SK-N-SH treated with all-trans-retinoic acid at 6 μM for 48 hours (cell line): Measurements from ENCODE around the gene FXYD2.

ENCODE experiments used
- ATAC-seq: fragments of 200-7000 bp; cut with Tn5 transposase; 3 replicates; pipeline ENCODE4 v1.9.1; 2020; ENCODE audit warnings: mild to moderate bottlenecking, moderate library complexity
- ARNTL ChIP-seq: fragments of 450-650 bp; formaldehyde crosslinking; IDR thresholded peaks from 2 replicates; pipeline ENCODE4 v1.5.0; 2020; ENCODE audit warnings: low read depth, mild to moderate bottlenecking, moderate library complexity, borderline replicate concordance
- BACH2 ChIP-seq: fragments of 250-450 bp; sonication (Bioruptor Pico); IDR thresholded peaks from 2 replicates; pipeline ENCODE4 v1.9.0; 2021; ENCODE audit warnings: mild to moderate bottlenecking, borderline replicate concordance
- CSDC2 ChIP-seq: fragments of 250-450 bp; sonication (Bioruptor Pico); IDR thresholded peaks from 2 replicates; pipeline ENCODE4 v1.5.0; 2020; ENCODE audit warnings: mild to moderate bottlenecking, moderate library complexity
- ESRRG ChIP-seq: fragments of 250-450 bp; sonication (Bioruptor Pico); IDR thresholded peaks from 2 replicates; pipeline ENCODE4 v1.6.1; 2021; ENCODE audit warnings: mild to moderate bottlenecking
- GLIS3 ChIP-seq: fragments of 250-450 bp; sonication (Bioruptor Pico); IDR thresholded peaks from 2 replicates; pipeline ENCODE4 v1.5.0; 2020; ENCODE audit warnings: mild to moderate bottlenecking, moderate library complexity
- ISL1 ChIP-seq: fragments of 250-450 bp; sonication (Bioruptor Pico); IDR thresholded peaks from 2 replicates; pipeline ENCODE4 v2.1.2; 2022; ENCODE audit warnings: mild to moderate bottlenecking, moderate library complexity
- PPARA ChIP-seq: fragments of 250-450 bp; sonication (Bioruptor Pico); IDR thresholded peaks from 2 replicates; pipeline ENCODE4 v1.5.0; 2020; ENCODE audit warnings: mild to moderate bottlenecking, borderline replicate concordance
- RARB ChIP-seq: fragments of 250-450 bp; sonication (Bioruptor Pico); IDR thresholded peaks from 2 replicates; pipeline ENCODE4 v1.8.0; 2021; ENCODE audit warnings: mild to moderate bottlenecking, moderate library complexity
- SNAI2 ChIP-seq: fragments of 250-450 bp; sonication (Bioruptor Pico); IDR thresholded peaks from 2 replicates; pipeline ENCODE4 v1.5.0; 2020; ENCODE audit warnings: mild to moderate bottlenecking, moderate library complexity
- TCF4 ChIP-seq: fragments of 250-450 bp; sonication (Bioruptor Pico); IDR thresholded peaks from 2 replicates; pipeline ENCODE4 v1.8.0; 2021; ENCODE audit warnings: mild to moderate bottlenecking, moderate library complexity, borderline replicate concordance
- TOX ChIP-seq: fragments of 250-450 bp; sonication (Bioruptor Pico); IDR thresholded peaks from 2 replicates; pipeline ENCODE4 v1.8.0; 2021; ENCODE audit warnings: mild to moderate bottlenecking, moderate library complexity, borderline replicate concordance
- ZC3H10 ChIP-seq: fragments of 250-450 bp; sonication (Bioruptor Pico); IDR thresholded peaks from 2 replicates; pipeline ENCODE4 v1.5.1; 2021; ENCODE audit warnings: mild to moderate bottlenecking, moderate library complexity
- ZFP3 ChIP-seq: fragments of 250-450 bp; sonication (Bioruptor Pico); IDR thresholded peaks from 2 replicates; pipeline ENCODE4 v1.5.0; 2020; ENCODE audit warnings: mild to moderate bottlenecking, moderate library complexity
- ZFP30 ChIP-seq: fragments of 450-650 bp; formaldehyde crosslinking; IDR thresholded peaks from 2 replicates; pipeline ENCODE4 v1.5.0; 2022; ENCODE audit warnings: mild to moderate bottlenecking, moderate library complexity
- ZNF8 ChIP-seq: fragments of 450-650 bp; formaldehyde crosslinking; IDR thresholded peaks from 2 replicates; pipeline ENCODE4 v1.5.0; 2020; ENCODE audit warnings: mild to moderate bottlenecking, moderate library complexity
- TF ChIP-seq, protein P1 (sequence below): fragments of 250-450 bp; sonication (Bioruptor Pico); IDR thresholded peaks from 2 replicates; pipeline ENCODE4 v1.5.1; 2021; ENCODE audit warnings: mild to moderate bottlenecking, moderate library complexity
- TF ChIP-seq, protein P2 (sequence below): fragments of 250-450 bp; sonication (Bioruptor Pico); IDR thresholded peaks from 2 replicates; pipeline ENCODE4 v1.8.0; 2020; ENCODE audit warnings: mild to moderate bottlenecking, moderate library complexity, borderline replicate concordance
- TF ChIP-seq, protein P3 (sequence below): fragments of 250-450 bp; sonication (Bioruptor Pico); IDR thresholded peaks from 2 replicates; pipeline ENCODE4 v1.5.0; 2020; ENCODE audit warnings: mild to moderate bottlenecking, moderate library complexity
- TF ChIP-seq, protein P4 (sequence below): fragments of 250-450 bp; sonication (Bioruptor Pico); IDR thresholded peaks from 2 replicates; pipeline ENCODE4 v1.8.0; 2021; ENCODE audit warnings: low read depth, mild to moderate bottlenecking, moderate library complexity, borderline replicate concordance
- TF ChIP-seq, protein P5 (sequence below): fragments of 250-450 bp; sonication (Bioruptor Pico); IDR thresholded peaks from 2 replicates; pipeline ENCODE4 v1.5.1; 2020; ENCODE audit warnings: low read depth, mild to moderate bottlenecking, moderate library complexity

Gene FXYD2

DNA sequence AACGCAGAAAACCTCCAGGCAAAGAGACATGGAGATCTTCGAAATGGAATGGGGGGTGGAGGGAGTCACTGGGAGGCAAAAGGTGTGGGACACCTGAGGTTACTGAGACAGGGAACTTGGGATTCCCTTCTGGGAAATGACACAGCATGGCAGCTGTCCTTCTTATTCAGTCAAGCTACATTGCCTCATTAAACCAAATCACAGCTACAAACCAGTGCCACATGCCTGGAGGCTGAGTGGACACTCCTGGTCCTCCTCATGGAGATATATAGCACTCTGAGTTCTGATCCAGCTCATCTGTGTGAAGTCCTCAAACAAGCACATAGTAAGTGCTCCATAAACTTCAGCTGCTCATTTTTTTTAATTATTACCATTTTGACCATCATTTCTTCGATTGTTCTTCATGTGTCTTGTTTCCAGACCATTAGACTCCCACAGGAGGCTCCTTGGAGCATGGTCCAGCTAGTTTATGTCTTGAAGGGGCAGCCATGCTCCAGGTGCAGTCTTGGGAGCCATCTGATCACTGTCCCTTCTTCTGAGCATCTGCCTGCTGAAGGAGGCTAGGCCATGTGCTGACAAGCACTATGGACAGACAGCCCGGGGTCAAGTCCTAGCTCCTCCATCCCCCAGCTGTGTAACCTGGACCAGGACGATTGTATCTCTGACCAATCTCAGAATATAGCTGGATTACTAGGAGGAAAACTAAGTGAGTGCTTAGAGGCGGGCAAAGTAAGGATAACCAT, 9.7 kb upstream of the FXYD2 start (continued):
- no peak for TF ChIP-seq SNAI2
- TF ChIP-seq PPARA = no peak
- no peak for TF ChIP-seq ESRRG (CRISPR knock-in tag)
- no peak for TF ChIP-seq ARNTL (CRISPR knock-in tag)
- no peak for TF ChIP-seq BACH2 (CRISPR knock-in tag)
- TF ChIP-seq GLIS3 (CRISPR knock-in tag) = no peak
- no peak for TF ChIP-seq ZFP3 (CRISPR knock-in tag)
- no peak for TF ChIP-seq CSDC2 (CRISPR knock-in tag)
- TF ChIP-seq, all 23 proteins: peak for 0

DNA sequence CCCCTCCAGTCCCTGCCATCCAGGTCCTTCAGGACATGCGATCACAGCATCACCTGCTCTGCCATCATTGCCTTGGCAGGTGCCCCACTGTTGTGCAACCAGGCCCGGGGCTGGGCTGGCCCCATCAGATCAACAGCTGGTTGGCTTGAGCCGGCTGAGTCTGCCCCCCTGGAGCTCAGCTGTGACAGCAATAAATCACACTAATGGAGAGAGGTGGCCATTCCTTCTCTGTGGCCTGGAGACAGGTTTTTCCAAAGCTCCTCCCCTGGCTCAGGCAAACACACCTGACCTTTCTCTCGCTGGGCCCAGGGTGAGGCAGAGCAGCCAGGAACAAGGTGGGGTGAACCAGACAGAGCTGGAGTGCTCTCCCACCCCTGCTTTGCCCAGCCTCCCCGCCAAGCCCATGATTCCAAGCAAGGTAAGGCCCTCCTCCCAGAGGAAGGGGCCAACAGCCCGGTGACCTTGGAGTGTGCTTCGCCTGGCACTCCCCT, 8.9 kb upstream of the FXYD2 start:
- ATAC-seq = no peak
- no peak for TF ChIP-seq RARB (CRISPR knock-in tag)
- TF ChIP-seq PPARA = no peak
- no peak for TF ChIP-seq ESRRG (CRISPR knock-in tag)
- TF ChIP-seq, protein P1, sequence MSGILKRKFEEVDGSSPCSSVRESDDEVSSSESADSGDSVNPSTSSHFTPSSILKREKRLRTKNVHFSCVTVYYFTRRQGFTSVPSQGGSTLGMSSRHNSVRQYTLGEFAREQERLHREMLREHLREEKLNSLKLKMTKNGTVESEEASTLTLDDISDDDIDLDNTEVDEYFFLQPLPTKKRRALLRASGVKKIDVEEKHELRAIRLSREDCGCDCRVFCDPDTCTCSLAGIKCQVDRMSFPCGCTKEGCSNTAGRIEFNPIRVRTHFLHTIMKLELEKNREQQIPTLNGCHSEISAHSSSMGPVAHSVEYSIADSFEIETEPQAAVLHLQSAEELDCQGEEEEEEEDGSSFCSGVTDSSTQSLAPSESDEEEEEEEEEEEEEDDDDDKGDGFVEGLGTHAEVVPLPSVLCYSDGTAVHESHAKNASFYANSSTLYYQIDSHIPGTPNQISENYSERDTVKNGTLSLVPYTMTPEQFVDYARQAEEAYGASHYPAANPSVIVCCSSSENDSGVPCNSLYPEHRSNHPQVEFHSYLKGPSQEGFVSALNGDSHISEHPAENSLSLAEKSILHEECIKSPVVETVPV (CRISPR knock-in tag) = no peak
- no peak for TF ChIP-seq ZNF8 (CRISPR knock-in tag)
- TF ChIP-seq ZC3H10 (CRISPR knock-in tag) = no peak
- no peak for TF ChIP-seq ARNTL (CRISPR knock-in tag)

DNA sequence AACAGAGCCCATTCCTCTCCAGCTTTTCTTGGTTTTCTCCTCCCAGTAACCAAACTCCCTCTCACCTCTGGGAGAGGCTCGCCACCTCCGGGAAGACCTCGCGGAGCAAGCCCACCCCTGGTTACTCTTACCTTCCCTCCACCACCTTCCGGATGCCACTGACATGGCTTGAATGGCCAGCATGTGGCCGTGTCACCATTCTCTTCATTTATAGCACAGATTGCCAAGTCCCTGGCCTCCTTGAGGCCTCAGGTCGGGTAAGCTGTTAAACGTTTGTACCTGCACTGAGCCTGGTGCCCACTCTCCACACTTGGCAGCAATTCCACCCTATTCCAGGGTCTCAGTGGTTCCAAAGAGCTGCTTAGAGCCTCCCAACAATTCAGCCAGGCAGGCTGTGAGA, 8.0 kb upstream of the FXYD2 start:
- no peak for ATAC-seq
- TF ChIP-seq, protein P2, sequence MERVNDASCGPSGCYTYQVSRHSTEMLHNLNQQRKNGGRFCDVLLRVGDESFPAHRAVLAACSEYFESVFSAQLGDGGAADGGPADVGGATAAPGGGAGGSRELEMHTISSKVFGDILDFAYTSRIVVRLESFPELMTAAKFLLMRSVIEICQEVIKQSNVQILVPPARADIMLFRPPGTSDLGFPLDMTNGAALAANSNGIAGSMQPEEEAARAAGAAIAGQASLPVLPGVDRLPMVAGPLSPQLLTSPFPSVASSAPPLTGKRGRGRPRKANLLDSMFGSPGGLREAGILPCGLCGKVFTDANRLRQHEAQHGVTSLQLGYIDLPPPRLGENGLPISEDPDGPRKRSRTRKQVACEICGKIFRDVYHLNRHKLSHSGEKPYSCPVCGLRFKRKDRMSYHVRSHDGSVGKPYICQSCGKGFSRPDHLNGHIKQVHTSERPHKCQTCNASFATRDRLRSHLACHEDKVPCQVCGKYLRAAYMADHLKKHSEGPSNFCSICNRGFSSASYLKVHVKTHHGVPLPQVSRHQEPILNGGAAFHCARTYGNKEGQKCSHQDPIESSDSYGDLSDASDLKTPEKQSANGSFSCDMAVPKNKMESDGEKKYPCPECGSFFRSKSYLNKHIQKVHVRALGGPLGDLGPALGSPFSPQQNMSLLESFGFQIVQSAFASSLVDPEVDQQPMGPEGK = no peak
- TF ChIP-seq PPARA = no peak
- no peak for TF ChIP-seq ZFP30 (CRISPR knock-in tag)
- TF ChIP-seq TOX (CRISPR knock-in tag) = no peak
- TF ChIP-seq SNAI2 = no peak
- TF ChIP-seq, protein P3, sequence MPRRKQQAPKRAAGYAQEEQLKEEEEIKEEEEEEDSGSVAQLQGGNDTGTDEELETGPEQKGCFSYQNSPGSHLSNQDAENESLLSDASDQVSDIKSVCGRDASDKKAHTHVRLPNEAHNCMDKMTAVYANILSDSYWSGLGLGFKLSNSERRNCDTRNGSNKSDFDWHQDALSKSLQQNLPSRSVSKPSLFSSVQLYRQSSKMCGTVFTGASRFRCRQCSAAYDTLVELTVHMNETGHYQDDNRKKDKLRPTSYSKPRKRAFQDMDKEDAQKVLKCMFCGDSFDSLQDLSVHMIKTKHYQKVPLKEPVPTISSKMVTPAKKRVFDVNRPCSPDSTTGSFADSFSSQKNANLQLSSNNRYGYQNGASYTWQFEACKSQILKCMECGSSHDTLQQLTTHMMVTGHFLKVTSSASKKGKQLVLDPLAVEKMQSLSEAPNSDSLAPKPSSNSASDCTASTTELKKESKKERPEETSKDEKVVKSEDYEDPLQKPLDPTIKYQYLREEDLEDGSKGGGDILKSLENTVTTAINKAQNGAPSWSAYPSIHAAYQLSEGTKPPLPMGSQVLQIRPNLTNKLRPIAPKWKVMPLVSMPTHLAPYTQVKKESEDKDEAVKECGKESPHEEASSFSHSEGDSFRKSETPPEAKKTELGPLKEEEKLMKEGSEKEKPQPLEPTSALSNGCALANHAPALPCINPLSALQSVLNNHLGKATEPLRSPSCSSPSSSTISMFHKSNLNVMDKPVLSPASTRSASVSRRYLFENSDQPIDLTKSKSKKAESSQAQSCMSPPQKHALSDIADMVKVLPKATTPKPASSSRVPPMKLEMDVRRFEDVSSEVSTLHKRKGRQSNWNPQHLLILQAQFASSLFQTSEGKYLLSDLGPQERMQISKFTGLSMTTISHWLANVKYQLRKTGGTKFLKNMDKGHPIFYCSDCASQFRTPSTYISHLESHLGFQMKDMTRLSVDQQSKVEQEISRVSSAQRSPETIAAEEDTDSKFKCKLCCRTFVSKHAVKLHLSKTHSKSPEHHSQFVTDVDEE (CRISPR knock-in tag) = no peak
- no peak for TF ChIP-seq TCF4 (CRISPR knock-in tag)
- TF ChIP-seq, protein P4, sequence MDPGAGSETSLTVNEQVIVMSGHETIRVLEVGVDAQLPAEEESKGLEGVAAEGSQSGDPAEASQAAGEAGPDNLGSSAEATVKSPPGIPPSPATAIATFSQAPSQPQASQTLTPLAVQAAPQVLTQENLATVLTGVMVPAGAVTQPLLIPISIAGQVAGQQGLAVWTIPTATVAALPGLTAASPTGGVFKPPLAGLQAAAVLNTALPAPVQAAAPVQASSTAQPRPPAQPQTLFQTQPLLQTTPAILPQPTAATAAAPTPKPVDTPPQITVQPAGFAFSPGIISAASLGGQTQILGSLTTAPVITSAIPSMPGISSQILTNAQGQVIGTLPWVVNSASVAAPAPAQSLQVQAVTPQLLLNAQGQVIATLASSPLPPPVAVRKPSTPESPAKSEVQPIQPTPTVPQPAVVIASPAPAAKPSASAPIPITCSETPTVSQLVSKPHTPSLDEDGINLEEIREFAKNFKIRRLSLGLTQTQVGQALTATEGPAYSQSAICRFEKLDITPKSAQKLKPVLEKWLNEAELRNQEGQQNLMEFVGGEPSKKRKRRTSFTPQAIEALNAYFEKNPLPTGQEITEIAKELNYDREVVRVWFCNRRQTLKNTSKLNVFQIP (CRISPR knock-in tag) = no peak
- no peak for TF ChIP-seq GLIS3 (CRISPR knock-in tag)
- TF ChIP-seq ARNTL (CRISPR knock-in tag) = no peak
- no peak for TF ChIP-seq RARB (CRISPR knock-in tag)
- no peak for TF ChIP-seq BACH2 (CRISPR knock-in tag)
- TF ChIP-seq ESRRG (CRISPR knock-in tag) = no peak

DNA sequence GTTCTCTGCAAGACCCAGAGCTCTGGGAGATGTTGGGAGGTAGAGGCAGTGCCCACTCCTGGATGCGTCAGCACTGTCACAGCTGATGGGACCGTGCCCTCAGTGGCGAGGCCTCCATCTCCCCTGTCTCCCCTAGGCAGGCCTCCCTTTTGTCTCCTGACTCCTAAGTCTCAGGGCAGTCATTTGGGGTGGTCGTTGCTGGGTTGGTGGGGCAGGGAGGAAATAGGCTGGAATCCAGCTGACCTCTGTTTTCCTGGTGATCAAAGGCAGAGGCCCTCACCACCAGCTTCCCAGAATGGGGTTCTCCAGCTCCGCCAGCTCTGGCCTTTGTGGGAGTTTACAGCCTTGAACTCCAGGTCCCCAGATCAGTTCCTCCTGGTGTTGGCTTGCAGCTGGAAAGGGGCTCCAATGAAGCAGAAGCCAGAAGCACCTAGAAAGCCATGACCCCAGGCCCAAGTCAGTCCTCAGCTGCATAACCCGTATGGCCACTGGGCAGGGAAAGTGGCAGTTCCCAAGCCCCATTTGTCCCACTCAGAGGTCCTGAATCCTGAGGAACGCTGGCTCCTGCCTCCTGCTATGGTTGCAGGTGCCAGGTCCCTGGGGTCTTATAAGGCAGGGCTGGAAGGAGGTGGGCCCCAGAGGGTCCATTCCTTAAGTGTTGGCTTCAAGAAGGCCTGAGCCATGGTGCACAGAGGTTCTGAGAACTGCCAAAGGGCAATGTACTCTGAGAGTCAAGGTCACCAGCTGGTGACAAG, 7.3 kb upstream of the FXYD2 start:
- no peak for ATAC-seq
- no peak for TF ChIP-seq ZFP3 (CRISPR knock-in tag)
- TF ChIP-seq TCF4 (CRISPR knock-in tag) = no peak
- no peak for TF ChIP-seq SNAI2
- TF ChIP-seq PPARA = no peak
- TF ChIP-seq, protein P4 (CRISPR knock-in tag) = no peak
- TF ChIP-seq, protein P5, sequence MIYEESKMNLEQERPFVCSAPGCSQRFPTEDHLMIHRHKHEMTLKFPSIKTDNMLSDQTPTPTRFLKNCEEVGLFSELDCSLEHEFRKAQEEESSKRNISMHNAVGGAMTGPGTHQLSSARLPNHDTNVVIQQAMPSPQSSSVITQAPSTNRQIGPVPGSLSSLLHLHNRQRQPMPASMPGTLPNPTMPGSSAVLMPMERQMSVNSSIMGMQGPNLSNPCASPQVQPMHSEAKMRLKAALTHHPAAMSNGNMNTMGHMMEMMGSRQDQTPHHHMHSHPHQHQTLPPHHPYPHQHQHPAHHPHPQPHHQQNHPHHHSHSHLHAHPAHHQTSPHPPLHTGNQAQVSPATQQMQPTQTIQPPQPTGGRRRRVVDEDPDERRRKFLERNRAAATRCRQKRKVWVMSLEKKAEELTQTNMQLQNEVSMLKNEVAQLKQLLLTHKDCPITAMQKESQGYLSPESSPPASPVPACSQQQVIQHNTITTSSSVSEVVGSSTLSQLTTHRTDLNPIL = no peak
- no peak for TF ChIP-seq CSDC2 (CRISPR knock-in tag)
- TF ChIP-seq ARNTL (CRISPR knock-in tag) = no peak
- TF ChIP-seq RARB (CRISPR knock-in tag) = no peak
- TF ChIP-seq ZNF8 (CRISPR knock-in tag) = no peak
- TF ChIP-seq BACH2 (CRISPR knock-in tag) = no peak
- TF ChIP-seq ISL1 (CRISPR knock-in tag) = no peak
- no peak for TF ChIP-seq GLIS3 (CRISPR knock-in tag)
